HG02642 (cell line): Measurements from ENCODE around the gene PRXL2B.
"Not testable (repeated sequence)": the region's sequence is repeated elsewhere in the genome, so short reads cannot be mapped to it uniquely, and the experiment has no call there.

Experiments
- ATAC-seq: cut with Tn5 transposase; IDR thresholded peaks from one replicate; pipeline ENCODE4 v1.9.1; 2021; ENCODE audit warnings: mild to moderate bottlenecking; ENCODE audit not compliant: unreplicated experiment, poor library complexity

The PRXL2B gene

DNA sequence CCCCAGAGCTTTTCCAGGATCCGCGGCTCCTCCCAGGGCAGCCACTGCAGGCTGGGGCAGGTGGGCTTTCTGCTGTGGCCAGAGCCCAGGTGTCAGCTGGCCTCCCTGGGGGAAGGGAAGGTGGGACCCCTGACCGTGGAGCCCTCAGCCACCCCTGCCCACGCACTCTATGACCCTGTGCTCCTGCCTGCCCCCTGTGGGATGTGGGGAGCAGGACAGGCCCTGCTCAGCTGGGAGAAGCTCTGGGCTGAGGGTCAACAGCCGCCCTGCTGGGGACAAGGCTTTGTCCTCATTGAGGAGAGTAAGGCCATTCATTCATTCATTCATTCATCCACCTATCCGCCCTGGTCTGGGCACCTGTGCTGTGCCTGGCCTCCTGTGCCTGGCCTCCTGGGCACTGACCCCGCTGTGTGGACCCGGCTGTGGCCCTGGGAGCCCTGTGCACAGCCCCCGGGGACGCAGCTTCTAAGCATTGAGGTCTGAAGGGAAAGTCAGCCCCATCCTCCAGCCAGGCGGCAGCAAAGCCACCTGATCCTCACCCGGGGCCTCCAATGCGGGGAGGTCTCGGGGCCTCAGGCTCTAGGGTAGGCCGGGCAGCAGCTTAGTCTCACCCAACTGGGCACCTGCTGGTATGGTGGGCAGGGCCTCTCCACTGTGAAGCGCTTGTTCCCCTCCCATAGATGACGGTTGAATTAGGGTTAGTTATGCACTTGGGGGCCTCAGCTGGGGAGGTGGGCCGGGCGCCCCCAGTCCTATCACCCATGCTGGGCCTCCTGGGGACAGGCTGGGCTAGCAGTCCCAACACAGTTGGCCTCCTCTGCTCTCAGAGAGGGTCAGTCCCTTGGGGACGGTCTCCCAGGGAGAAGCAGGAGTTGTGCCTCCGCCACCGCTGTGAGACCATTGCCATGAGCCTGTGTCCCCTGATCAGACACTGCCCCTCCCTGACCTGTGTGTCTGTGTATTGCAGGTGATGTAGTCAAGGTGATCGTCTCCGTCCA is 24.4 kb upstream of the PRXL2B start:
- ATAC-seq = no peak

- ATAC-seq = no peak
Observed at GRCh38 chr1:2563205-2563604, 23.4 kb upstream of the PRXL2B start.

- ATAC-seq = no peak
Observed at GRCh38 chr1:2564006-2564814, 22.4 kb upstream of the PRXL2B start.

DNA sequence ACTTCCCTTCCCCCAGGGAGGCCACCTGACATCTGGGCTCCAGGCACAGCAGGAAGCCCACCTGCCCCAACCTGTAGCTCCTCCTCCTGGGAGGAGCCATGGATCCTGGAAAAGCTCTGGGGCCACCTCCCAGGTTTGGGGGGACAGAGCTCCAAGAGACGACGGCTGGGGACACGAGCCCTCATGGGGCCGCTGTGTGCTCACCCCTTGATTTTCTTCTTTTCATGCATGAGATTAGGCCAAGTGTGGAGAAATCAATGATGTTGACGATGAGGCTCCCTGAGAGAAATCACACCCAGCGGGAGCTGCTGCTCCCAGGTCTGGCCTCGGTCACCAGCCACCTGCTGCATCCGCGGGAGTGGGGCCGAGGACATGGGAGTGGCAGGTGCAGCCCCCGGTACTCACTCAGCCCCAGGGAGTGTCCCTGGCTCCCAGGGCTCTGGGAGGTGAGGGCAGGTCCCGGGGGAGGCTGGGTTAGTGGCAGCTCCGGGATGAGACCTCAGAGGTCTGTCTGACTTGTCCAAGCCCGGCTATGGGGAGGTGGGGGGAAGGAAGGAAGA is 21.7 kb upstream of the PRXL2B start:
- no peak for ATAC-seq

DNA sequence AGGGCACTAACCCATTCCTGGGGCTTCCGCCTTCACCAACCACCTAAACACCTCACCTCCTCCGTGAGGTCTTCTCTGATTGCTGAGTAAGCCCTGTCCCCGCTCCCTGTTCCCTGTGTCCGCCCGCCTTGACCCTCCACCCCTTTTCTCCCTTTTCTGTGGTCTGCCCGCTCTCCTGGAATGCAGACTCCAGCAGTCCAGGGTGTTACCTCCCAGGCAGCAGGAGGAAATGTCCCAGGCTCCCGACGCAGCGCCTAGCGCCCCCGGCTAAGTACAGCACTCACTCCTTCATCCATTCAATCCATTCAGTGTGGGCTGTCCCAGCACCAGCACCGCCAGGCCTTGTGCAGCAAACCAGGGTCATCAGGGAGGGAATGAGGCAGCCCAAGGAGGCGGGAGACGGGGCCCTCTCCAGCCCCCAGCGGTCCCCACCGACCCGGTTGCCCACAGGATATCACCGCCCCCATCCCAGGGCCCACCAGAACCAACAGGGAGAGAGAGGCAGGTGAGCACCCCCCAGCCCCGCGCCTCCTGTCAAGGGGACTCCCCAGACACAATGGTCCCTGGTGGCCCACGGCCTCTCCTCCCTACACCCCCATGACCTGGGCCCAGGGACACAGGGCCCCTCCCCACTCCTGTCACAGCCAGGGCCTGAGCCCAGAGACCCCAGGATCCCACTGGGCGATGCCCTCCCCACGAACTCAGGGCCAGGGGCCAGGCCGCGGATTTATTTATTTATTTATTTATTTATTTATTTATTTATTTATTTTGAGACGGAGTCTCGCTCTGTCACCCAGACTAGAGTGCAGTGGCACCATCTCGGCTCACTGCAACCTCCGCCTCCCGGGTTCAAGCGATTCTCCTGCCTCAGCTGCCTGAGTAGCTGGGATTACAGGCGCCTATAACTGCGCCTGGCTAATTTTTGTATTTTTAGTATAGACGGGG is 20.2 kb upstream of the PRXL2B start:
- no peak for ATAC-seq

DNA sequence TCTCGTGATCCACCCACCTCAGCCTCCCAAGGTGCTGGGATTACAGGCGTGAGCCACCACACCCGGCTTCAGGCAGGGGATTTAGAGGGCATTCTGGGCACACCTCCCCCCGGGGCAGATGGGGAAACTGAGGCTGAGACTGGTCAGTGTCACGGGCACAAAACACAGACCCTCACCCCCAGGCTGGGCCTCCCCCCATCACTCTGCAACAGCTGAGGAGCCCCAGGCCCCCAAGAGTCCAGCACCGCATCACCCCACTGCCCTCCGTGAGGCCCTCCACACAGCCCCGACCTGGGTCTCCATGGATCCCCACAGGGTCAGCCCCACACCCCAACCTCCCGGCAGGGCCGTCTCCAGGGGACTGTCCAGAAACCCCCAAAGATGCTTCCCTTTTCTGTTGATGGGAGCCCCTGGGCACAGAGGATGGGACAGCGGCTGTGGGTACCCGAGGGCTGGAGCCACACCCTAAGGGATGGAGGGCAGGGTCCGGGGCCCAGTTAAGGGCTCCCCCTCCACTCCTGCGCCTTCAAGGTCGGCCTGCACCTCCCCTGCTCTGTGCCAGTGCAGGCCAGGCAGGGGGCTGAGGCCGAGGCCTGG is 19.4 kb upstream of the PRXL2B start:
- no peak for ATAC-seq

GRCh38 chr1:2568187-2568816 is 18.3 kb upstream of the PRXL2B start:
- ATAC-seq = not testable (repeated sequence)

DNA sequence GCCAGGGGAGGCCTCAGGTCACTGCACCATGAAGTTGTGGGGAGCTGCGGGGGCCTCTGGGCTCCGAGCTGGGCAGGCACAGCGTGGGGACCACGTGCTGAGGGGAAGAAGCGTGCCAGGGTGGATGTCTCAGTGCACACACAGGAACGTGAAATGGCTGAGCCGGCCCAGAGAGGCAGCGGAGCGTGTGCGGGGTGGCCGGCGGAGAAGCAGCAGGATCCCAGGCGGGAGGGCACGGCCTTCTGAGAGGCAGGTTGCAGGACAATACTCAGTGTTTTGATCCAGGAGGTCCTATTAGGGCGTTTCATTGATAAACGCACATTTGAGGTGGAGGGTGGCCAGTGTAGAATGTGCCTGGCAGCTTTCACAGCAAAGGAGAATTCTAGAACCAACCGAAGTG is 17.5 kb upstream of the PRXL2B start:
- no peak for ATAC-seq

GRCh38 chr1:2569703-2570102 is 16.9 kb upstream of the PRXL2B start:
- not testable (repeated sequence) for ATAC-seq

- ATAC-seq = no peak
Observed at GRCh38 chr1:2570332-2570731, 16.2 kb upstream of the PRXL2B start.

GRCh38 chr1:2571348-2571747 is 15.2 kb upstream of the PRXL2B start:
- no peak for ATAC-seq

GRCh38 chr1:2573250-2573920 is 13.2 kb upstream of the PRXL2B start:
- ATAC-seq = no peak

GRCh38 chr1:2574350-2574749 is 12.2 kb upstream of the PRXL2B start:
- no peak for ATAC-seq

DNA sequence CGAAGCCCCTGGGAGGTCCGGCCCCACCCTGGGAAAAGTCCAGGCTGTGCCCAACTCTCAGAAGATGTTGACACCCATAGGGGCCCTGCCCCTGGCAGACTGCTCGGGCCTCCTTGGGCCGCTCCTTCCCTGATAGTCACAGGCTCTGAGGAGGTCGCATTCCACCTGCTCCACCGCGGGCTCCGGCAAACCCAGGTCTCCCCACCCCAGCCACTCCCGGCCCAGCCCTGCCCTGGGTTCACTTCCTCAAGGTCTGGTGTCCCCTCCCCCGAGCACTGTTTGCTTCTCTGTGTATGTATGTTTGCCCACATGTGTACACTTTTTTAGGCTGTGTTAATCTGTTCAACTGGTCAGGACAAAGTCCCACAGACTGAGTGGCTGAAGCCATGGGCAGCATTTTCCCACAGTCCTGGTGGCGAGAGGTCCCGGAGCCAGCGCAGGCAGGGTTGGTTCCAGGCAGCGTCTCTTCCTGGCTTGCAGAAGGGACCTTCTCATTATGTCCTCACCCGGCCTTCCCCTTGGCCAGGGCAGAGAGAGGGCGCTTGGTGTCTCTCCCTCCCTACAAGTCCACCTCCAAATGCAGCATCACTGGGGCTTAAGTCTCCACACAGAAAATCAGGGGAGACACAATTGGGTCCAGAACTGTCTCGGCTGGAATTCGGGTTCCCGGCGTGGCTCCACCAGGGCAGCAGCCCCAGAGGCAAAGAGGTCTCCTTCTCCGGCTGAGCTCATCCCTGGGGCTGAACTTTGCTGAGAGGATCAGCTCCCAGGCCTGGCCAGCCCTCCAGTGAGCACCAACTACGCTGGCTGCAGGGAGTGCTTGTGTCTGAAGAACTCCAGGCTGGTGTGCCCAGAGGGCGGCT is 10.5 kb upstream of the PRXL2B start:
- no peak for ATAC-seq

DNA sequence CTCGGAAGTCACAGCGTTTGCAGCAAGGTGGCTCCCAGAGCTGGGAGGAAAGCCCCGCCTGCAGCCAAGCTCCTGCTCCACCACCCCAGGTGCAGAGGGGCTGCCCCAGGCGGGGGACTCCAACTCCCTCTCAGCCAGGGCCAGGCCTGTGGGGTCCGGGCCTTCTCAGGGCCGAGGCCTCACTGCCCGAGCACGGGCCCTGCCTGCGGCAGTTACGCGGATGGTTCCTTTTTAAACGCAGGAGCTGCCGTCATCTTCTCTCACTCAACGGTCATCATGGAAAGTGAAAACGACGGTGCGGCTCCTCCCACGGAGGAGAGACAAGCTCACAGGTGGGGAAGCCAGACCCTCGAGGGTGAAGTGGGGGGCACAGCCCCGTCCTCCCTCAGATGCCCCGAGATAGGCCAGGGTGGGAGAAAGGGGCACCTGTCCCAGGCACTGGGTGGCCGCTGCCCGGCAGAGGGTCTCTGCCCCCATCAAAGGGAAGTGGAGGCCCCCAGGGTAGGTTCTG is 9.0 kb upstream of the PRXL2B start:
- ATAC-seq = peak; percentile 48

GRCh38 chr1:2578758-2579118 is 7.8 kb upstream of the PRXL2B start:
- no peak for ATAC-seq

DNA sequence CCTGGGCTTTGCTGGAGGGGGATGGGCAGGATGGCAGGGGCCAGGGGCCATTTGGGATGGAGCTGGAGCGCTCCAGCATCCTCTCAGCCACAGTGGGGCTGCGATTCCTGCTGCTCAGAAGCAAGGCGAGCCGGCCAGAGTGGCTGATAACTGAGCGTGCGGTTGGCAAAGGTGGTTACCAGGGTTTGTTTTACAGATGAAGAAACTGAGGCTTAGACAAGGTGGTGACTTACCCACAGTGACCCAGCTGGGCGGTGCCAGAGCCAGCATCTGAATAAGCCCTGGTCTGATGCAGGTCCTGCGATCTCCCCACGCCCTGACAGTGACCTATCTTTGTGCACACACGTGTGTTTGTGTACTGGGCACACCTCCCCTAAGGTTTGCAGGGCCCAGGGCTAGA is 5.9 kb upstream of the PRXL2B start:
- no peak for ATAC-seq
